NCI-H226 (cell line): ENCODE results near the gene IVL.

Experiments
- DNase-seq: peaks from one replicate; pipeline ENCODE4 v3.0.0-alpha.2; 2015

IVL gene, protein sequence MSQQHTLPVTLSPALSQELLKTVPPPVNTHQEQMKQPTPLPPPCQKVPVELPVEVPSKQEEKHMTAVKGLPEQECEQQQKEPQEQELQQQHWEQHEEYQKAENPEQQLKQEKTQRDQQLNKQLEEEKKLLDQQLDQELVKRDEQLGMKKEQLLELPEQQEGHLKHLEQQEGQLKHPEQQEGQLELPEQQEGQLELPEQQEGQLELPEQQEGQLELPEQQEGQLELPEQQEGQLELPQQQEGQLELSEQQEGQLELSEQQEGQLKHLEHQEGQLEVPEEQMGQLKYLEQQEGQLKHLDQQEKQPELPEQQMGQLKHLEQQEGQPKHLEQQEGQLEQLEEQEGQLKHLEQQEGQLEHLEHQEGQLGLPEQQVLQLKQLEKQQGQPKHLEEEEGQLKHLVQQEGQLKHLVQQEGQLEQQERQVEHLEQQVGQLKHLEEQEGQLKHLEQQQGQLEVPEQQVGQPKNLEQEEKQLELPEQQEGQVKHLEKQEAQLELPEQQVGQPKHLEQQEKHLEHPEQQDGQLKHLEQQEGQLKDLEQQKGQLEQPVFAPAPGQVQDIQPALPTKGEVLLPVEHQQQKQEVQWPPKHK

DNA sequence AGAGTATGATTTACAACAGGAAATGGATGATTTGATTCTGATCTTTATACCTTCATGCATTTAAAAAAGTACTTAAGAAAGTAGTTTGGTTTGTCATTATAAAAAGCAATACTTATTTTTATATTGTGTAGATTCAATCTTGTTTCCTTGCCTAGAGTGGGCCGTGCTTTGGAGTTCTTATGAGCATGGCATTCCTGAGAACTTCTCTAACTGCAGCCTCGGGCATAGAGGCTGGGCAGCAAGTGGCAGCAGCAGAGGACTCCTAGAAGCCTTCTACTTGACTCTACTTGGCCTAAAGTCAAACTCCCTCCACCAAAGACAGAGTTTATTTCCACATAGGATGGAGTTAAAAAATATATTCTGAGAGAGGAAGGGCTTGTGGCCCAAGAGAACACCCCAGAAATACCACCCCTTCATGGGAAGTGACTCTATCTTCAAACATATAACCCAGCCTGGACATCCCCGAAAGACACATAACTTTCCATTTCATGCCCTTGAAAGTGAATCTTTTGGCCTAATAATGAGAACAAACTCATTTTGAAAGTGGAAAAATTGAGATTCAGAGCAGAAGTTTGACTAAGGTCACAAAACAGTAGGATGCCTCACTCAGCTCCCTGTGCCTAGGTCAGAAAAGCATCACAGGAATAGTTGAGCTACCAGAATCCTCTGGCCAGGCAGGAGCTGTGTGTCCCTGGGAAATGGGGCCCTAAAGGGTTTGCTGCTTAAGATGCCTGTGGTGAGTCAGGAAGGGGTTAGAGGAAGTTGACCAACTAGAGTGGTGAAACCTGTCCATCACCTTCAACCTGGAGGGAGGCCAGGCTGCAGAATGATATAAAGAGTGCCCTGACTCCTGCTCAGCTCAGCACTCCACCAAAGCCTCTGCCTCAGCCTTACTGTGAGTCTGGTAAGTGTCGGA is at the start of gene IVL:
Gene IVL (plus strand): TSS at position 861 of the 916 bp plus-strand sequence. CDS start 1,252 bp downstream, outside the sequence.
- peak; percentile 87 for DNase-seq

DNA sequence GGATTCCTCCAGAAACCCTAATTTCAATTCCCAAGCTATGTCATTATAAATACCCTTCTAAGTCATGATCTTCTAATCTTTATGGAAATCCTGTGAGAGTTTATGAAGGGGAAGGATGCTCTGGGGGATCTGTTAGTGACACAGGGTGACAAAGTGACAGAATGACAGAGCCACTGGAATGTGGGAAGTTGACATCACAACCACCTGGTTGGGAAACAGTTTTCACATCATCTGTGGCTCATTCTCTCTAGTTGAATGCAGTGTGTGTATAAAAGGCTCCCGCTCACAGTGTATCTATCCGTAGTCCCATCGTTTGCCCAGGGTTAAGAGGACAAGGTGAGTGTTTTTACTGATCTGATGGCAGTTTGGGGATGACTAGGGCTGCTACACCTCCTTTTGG is 48.6 kb upstream of the IVL start, which contains the start of gene LCE7A:
Gene LCE7A (plus strand): TSS at position 301 of the 400 bp plus-strand sequence. CDS start 702 bp downstream, outside the sequence.
- no peak for DNase-seq

DNA sequence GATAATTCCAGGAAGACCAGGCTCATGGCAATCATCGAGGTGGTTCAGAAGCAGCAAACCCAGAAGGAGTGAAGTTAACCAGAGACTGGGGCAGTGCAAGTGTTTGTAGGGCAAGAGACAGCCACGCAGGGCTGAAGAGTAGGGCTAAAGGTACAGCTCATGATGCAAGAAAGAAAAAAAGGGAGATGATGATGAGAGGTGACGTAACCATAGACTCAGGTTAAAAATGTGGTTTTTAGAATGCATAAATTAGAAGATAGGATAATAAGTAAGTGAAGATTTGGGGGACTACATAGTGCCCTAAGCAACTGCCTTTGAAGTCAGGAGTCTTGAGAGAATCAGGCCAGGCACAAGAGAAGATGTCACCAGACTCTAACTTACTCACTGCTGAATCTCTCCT is 48.2 kb upstream of the IVL start:
- DNase-seq = no peak

DNA sequence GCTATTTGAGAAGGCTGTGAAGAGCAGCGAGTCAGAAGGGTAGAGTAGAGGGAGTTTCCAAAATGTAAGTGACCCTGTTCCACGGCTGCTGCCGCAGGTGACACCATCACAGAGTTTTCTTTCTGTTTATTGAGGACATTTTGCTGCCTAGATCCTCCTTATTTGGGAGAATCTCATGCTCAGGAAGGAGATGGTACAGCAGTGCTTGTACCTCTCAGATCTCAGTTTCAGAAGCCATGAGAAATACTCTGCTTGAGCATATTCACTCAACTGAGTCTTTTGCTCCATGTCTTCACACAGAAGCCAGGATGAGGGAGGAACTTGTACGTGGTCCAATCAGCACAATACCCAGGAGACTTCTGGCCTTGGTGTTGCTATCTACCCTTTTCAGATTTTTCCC is 47.0 kb upstream of the IVL start:
- no peak for DNase-seq

DNA sequence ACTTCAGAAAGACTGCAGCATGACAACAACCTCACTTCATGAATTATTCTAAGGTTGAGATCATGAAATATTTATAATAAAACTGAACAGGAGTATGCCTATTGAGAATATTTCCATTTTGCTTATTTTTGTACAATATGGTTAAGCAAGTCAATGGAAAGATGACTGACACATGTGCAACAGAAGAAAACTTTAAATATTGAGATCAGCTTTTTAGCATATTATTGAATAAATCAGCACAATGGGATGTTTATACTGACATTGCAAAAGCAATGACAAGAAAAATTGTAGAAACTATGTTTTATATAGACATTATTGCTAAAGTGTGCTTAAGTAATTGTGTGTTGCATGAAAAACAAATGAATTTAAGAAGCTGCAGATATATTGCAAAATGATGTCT is 43.9 kb upstream of the IVL start:
- no peak for DNase-seq

DNA sequence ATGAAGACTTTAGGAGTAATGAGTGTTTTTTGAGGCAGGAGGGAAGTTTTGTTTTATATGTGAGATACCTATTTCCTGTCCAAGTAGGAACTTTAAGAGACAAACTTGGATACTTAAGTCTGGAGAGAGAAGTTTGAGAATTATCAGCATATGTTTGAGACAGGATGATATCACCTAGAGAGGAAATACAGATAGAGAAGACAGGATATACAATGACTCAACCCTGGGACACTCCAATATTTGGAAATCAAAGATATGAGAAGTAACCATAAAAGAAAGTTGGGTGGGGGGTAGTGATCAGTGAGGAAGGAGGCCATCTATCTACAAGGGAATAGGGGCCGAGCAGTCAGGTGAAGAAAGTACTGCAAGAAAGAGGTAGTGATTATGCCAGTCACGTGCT is 42.0 kb upstream of the IVL start:
- peak; percentile 4 for DNase-seq

DNA sequence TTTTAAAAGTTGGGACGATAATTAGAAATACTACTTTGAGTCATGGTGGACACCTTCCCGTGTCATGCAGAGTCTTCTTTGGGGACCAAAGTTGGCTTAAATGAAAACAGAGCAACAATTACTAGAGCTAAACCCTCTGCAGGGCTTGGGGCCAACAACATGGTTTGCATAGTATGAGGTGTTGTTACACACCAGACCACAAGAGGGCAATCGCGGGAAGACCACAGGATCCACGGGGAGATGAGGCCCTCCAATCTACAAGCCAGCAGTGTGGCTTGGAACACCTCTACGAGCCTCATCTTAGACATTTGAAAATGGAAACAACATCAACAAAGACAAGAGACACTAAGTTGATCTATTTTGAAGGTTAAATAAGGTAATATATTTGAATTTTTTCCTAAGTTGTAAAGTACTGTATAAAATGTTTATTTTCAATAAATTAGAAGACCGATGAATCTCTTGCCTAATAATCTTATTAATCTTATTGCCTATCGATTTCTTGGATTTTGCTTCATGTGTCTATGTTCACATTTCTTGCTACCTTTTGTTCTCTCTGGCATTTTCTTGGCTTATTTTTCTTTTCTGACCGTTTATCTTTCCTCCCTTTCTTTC is 38.4 kb upstream of the IVL start:
- DNase-seq = peak; percentile 52

DNA sequence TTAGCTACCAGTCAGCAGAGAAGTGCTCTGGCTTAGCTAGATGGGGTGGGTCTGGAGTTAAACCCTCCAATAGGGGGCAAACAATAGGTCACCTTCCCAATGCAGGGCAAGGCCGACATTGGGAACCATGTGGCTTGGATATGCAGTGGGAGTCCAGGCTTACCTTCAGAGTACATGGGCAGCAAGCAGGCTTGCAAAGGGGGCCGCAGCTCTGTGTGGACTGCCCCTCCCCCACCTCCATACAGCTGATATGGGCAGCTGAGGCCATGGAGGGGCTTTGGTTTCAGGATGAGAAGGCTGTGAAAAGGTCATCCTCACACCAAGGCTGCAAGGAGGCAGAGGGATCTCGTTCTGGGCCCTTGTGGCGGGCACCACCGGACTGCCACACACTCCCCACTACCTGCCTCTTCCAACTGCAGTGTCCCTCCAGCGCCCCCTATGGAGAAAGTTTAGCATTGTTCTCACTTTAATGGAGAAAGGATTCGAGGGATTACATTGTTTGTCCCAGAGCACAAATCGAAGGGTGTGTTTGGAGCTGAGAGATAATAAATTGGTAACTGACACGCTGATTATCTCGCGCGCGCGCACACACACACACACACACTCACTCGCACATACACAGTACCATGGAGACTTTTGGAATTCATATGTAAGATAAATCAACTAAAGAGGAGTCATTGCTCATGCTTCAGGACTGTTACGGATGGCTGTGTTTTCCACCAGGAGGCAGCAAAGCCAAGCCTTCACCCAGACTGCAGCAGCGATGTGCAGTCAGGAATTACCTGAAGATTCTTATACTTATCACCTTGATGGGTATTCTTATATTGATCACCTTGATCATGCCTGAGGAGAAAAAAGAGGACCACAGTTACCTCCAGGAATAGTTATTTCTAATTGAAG is 37.3 kb upstream of the IVL start:
- DNase-seq = peak; percentile 30

DNA sequence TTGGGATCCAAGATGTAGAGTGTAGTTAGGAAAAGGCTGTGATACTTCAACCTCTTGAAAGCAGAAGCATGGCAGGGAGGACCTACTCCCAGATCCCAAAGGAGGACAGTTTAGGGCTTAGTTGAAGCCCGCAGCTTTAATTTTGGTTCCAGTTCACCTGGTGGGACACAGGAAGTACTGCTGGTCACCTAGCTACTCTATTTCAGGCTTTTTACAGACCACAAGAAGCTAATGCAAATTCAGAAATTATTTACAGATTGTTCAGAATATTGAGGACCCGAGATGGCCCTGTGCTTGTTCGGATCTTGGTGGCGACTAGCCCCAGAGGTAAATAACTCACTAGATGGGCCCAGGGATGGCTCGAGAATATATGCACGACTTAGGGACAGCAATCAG is 36.6 kb upstream of the IVL start:
- DNase-seq = no peak

DNA sequence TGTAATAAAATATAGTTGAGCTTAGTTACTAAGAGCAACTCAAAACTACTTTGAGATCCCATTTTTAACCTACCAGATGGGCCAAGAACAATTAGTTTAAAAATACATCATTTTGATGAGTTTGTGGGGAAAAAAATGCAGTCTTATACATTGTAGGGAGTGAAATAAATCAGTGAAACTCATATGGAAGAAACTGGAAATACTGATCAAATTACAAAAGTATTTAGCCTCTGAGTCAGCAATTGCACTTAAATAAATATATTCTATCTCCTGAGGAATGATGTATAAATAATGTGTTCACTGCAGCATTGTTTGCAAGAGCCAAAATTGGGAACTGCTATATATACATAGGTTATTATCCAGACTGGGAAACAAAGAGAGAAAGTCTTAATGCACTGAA is 34.9 kb upstream of the IVL start:
- DNase-seq = no peak

DNA sequence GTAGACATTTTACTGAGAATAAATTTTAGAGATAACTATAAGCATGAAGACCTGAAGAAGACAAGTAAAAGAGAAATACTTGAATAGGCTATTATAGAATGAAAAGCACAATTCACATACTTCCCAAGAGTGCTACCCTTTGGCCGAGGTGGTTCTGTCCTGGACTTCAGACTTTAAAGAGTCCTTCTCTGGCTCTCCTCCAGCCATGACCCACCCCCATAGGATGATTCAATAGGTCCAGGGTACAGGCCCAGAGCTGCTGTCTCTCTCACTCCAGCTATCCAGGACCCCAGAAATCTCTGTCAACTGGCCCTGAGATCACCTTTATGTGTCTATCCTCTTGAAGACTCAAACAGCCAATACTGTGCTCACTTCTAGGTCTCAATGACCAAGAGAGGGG is 31.5 kb upstream of the IVL start:
- DNase-seq = no peak

DNA sequence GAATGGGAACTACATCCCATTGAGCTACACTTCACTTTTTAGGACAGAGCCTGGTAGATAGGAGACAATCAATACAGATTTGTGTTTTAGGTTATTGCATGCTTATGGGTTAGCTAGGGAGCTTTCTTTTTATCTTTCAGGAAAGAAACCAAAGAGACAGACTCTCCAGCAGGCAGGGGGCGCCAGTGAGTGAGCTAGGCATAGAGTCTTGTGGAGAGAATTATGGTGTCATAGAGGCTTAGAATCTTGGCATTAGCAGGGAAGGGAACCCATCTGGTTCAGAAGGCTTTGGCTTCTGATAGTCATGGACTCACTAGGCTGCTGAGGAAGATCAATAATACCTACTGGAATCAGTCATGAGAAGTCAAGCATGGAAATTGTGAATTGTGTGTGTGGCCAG is 30.3 kb upstream of the IVL start, which contains the start of gene SMCP:
Gene SMCP (plus strand): TSS at position 281 of the 400 bp plus-strand sequence. CDS start 6,101 bp downstream, outside the sequence.
- DNase-seq = no peak

DNA sequence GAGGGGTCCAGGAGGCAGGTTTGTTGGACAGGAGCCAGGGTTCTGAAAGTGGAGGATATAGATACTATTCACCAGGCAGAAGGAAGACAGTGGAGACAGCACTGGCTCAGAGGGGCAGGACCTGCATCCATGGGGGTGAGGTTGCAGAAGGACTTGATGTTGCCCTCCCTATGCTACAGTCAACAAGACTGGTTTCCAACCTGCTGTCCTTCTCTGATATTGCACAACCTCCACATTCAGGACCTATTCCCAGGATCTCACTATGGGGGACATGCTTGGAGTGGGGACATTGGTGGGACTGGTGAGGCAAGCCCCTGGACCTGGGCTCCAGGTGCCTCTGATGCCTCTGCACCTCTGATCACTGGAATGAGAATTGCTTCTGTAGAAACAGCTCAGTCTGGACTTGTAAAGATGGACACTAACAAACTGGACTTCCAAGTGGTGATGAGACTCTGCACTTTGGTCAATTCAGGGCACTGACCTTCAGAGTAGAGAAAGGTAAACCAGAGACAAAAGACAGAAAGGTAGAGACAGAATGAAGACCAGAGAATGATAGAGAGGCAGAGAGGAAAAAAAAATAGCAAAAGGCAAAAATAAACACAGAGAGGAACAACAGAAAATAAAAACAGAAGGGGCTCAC is 28.7 kb upstream of the IVL start:
- no peak for DNase-seq

DNA sequence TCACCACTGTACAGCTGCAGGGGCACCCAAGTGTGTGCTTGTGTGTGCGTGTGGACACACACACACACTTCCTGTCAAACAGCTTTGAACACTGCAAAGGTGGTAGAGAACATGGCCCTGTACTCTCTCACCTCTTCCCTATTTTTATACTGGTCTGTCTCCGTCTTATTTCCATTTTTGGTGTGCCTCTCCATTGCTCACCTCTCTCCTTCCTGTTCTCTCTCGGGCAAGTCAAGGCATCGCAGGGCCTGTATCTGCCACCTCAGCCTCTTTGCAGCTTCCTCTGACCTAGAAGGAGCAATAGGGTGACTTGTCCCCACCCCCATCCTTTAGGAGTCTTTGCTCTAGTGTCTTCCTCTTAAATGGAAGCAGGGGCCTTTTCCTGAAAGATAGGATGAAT is 28.0 kb upstream of the IVL start:
- no peak for DNase-seq

DNA sequence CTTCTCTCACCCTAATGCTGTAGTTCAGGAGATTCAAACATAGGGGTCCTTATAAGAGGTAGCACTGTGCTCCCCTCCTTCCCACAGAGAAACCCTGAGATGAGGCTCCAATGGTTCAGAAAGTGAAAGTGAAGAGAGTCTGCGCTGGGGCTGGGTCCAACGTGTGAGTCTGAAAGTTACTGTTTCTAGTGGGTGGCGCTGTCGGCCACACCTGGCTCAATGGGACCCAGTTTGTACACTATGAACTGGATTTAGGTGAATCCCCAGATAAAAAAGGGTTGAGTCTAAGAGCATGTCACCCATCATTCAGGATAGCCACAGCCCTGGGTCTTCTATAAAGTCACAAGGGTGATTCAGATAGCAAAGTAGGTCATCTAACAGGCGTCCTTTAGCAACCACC is 27.4 kb upstream of the IVL start:
- DNase-seq = no peak

DNA sequence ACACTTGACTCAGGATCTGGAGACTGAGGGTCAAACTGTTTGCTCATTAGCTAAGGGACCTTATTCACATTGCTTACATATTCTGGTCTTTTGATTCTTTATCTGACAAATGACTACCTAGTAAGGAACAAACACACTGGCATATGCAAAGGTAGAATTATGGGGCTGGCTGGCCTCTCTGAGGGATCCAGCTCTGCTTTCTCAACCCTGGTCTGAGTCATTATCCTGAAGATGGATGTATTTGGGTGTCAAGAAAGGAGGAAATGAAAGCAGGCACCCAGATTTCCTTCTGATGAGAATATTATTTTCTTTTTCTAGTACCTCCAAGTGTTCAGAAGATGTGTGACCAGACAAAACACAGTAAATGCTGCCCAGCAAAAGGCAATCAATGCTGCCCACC is 24.3 kb upstream of the IVL start:
- peak; percentile 39 for DNase-seq

DNA sequence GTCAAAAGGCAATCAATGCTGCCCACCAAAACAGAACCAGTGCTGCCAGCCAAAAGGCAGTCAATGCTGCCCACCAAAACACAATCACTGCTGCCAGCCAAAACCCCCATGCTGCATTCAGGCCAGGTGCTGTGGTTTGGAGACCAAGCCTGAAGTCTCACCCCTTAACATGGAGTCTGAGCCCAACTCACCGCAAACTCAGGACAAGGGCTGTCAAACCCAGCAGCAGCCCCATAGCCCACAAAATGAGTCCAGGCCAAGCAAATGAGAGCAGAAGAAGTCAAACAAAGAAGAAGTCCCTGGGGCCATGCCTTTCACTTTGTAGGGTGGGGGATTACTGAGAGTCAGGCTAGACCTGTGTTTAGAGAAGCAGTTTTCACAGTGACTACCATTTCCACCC is 23.8 kb upstream of the IVL start:
- DNase-seq = no peak

DNA sequence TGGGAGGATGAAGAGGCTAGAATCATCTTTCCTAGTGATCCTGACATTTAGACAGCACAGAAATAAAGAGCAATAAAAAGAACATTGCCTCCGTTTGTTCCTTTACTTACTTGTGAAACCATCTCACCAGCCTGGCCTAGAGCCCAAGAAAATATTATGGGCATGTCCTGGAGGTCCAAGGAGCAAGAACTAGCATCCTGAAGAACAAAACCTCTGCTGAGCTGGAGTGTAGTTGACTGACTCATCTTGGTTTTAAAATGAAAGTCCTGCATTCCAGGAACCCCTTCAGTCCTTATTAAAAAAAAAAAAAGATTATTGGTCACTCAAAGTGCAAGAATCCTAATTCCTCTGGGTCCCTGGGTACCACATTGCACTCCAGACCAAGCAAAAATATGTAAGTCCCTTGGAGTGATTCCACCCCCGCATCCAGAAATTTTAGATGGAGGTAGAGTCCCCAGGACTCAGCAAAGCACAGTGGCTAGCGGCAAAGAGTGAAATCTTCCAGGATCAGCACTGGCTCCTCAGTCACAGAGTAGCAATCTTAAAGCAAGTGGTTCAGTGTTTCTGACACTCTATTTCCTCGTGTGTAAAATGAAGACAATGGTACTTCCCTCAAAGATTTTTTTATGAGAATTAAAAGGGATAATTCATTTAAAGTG is 23.3 kb upstream of the IVL start:
- DNase-seq = peak; percentile 42

DNA sequence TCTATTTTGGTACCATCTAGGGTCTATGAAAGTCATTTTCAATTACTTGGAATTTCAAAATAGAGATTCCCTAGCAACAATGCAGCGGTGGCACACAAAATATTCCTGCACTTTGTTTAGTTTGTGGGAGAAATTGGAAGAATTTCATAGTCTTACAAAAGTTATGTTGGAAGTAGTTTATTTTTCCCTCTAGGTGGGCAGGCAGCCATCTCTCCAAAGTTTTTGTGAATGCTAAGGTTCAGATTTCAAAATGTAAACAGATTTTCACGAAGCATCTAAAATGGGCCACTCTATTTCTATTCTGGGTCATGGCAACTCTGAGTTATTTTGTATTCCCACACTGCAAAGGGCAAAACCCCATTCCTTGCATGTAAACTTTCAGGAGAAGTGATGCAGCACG is 22.3 kb upstream of the IVL start:
- no peak for DNase-seq

DNA sequence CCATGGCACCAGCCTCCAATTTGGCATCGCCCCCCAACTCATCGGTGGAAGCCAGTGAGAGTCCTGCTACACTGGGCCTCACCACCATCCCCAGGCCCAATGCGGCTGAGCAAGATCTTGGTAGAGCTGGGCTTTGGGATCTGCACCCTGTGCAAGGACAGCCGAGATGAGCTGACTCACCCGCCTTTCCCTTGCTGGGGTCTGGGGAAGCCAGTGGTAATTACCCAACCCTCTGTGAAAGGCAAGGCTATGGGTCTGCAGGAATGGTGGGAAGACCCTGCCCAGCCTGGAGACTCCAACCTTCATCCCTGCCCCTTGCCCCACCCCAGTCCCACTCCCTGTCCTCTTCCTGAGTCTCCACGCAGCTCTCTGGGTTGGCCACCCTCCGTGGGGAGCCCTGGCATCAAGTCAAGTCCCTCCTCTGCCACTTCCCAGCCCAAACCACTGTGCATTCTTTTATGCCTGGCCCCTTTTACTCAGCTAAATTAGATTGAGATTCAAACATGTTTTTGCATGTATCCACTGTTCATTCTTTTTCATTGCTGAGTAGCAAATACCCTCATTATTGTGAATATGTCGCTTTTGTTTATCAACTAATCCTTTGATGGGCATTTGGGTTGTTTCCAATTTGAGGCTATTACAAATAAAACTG is 21.5 kb upstream of the IVL start:
- no peak for DNase-seq
